Cardiac septum (tissue), 1 donor: ENCODE results near the gene ZBTB24. TPM values are rescaled to one million over a fixed set of nuclear protein-coding genes. Genes with fewer than 3 reads are reported as not detected.
"Not testable (repeated sequence)": the region's sequence is repeated elsewhere in the genome, so short reads cannot be mapped to it uniquely, and the experiment has no call there.

Experiments used
- DNase-seq: peaks from one replicate; pipeline ENCODE4 v3.0.0-alpha.2; 2020; ENCODE audit warnings: low spot score
- intact Hi-C: fragments of 100-400 bp; cut with DNase I; formaldehyde crosslinking; loops from one replicate; pipeline ENCODE4 v1.14.0; 2022
- total RNA-seq: library from RNA; stranded (reverse); fragmentation: NEBNext Ultra II Directional; extraction: Animal tissue kit (Norgen Biotek cat#: 25700); gene quantifications from one replicate; pipeline ENCODE4 v1.2.1, GENCODE V29; 2021
- donor health status: DM: no; HTN: no; CAD: no.

The ZBTB24 gene
- total RNA-seq, 1 donor from 2014 or later: 3.0 TPM

DNA sequence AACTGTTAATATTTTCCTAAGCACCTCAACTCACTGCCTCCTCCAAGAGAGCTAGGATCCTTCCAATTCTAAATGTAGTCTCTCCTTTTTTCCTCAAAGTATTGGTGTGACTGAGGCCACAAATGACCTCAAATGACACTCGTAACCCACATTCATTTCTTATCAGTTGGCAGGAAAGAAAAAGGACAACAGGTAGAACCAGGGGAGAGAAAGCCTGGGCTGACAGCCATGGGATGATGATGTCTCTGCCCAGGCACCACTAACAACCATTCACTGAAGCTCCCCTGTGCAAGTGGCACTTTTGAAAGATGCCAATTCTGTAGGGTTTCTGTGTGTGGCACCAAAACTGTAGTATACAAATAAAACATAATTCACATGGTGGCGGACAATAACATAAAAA, 7.4 kb downstream of the ZBTB24 start:
- intact Hi-C loops: no loop called here
- DNase-seq: no peak

DNA sequence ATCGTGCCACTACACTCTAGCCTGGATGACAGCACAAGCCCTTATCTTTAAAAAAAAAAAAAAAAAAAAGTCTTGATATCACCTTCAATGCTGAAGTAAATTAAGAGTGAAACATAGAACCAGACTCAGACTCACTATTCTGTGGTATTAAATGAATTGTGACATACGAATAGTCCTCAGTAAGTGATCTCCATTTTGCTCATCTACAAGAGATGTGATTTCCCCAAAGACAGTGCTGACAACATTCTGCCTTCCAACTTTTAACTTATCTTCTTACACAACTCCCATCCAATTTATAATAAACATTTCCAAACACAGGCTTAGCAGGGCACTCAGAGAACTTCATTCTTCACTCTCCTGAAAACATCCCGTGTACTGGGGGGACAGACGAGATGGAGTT, 8.0 kb downstream of the ZBTB24 start:
- intact Hi-C loops: no loop called here
- no peak for DNase-seq

DNA sequence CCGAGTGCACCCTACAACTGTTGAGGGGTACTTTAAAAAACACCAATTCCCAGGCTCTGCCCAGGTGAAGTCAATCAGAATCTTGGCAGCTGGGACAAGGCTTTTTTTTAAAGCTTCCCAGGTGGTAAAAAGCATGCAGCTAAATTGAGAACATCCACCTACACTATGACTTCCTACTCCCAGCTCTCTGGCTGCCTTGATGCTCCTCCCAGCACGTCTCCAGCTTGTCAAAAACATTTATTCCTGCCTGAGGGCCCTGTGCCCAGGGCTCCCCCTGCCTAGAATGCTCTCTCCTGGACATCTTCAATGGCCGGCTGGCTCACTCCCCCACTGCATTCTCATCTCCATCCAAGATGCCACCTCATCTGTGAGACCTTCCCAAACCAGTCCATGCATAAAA, 9.9 kb downstream of the ZBTB24 start:
- no peak for DNase-seq
- intact Hi-C loops: no loop called here

DNA sequence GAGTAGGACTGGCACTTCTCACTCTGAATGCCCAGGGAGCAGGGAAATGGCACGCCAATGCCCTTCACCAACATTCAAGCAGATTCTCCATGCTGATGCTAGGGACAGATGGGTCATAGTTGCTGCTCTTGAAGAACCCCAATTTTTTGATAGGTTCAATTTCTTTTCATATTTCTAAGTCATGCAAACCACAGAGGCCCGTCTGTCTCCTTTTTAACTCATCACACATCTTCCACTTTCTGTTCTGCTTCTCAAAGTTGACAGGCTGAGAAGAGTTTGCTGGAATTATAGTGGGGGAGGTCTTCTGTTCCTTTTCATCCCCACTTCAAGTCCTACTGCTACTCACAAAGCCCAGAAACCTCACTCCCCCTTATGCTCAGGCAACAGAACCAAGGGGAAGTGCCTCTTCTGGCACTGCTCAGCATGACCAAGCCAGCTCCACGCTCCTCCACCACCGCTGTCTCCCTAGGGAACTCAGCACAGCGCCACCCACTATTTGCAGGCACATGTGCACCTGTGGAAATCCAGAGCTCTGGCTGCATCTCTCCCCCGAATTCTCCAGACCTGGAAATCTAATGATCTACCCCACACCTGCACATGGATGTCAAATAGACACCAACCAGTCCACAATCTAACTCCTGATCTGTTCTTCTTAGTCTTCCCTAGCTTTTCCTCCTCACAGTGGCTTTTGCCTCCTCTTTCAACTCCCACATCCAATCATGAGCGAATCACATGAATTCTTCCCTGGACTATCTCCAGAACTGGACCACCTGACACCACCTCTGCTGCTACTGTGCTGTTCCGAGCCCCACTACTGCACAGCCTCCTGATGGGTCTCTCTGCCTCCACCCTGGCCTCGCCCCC, 10.7 kb downstream of the ZBTB24 start:
- intact Hi-C loops: no loop called here
- DNase-seq: no peak

DNA sequence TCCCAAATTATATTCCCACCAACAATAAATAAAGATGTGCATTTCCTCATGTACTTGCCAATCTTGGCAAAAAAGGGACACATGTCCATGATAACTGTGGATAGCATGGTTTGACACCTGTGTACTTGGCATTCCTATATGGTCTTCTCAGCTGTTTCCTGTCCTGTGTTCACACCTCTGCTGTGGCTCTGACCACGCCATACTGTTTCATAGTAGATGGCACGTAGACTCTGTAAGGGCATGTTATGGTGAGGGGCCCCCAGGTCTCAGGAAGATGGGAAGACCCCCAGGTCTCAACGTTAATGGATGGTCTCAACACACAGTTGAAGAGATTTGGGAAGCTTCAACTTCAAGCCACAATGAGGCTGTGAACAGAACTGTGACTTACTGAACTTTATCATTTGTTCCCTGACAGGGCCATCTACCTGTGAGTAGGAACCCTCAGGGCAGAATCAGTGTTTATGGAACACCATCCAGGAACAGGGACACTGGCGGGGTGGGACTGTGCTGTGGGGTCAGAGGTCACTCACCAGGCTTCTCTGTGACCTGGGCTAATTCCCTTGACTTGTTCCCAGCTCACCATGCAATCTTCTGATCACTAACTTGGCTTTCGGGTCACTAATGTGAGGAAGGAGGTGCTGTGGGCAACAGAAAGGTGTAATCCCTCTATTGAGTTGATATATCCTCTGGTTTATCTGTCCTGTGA, 11.8 kb downstream of the ZBTB24 start:
- intact Hi-C loops: no loop called here
- DNase-seq: no peak

DNA sequence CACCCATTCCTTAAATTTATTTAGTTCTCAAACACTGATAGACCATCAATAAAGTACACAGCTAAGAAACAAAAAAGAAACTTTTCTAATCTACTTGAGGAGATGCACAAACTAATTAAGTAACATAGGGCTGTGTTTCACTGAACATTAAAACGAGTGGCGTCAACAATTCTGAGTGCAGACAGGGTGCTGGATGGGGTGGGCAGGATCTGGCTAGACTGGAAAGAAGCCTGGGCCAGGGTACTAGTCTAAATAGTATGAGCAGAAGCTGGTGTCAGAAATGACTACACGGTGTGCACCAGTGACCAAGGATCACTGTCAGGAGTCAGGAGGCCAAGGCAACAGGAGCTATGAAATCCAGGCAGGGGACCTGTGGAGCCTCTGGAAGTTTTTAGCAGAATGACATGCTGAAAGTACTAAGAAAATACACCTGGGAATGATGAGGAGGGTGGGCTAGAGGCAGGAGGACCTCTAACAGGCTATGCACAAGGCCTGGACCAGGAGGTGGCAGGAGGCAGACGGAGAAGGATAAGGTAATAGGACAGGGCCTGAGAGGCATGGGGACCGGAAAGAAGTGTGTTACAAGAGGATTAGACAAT, 13.3 kb downstream of the ZBTB24 start:
- DNase-seq: no peak
- intact Hi-C loops: no loop called here

DNA sequence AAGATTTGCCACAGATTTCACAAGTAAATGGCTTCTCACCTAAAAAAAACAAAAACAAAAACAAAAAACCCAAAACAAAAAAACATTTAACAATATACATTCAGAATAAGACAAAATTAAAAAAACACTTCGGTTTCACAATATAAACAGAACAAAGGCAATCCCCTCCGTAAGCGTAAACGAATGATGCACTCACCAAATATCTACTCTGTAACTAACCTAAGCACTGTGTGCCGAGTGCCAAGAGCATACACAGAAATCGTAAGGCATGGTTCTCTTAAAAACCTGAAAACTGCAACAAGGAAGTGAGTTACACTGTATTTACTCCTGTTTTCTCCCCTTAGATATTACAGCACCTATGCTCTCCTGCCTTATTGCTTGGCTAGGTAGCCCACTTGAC, 15.3 kb downstream of the ZBTB24 start:
- intact Hi-C loops: no loop called here
- no peak for DNase-seq

DNA sequence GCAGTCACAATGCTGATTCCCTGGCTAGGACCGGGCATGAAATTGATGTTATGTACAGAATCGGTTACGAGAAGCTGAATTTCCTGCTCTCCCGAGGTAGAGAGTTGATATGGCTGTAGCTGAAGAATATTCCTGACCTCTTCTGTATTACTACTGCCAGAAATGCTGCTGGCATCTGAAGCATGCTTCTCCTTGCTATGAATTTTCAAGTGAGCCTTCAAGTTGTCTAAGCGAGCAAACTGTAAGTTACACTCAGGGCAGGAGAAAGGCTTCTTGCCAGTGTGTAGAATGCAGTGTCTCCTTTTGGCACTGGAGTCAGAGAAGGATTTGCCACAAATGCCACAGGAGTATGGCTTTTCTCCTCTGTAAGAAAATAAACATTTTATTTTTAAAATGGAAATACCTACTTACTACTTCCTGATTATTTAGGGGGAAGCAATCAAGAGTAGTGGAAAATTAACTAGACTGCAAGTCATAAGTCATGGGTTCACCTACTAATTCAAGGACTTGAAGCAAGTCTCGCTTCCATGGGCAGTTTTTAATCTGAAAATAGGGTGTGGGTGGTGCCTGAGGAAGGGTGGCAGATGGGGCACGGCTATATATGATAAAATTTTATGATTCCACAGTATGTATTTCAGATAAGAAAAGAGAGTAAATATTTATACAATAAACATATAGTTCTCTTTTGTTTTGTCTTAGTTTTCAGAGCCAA, 16.7 kb downstream of the ZBTB24 start:
- intact Hi-C loops: no loop called here
- no peak for DNase-seq

DNA sequence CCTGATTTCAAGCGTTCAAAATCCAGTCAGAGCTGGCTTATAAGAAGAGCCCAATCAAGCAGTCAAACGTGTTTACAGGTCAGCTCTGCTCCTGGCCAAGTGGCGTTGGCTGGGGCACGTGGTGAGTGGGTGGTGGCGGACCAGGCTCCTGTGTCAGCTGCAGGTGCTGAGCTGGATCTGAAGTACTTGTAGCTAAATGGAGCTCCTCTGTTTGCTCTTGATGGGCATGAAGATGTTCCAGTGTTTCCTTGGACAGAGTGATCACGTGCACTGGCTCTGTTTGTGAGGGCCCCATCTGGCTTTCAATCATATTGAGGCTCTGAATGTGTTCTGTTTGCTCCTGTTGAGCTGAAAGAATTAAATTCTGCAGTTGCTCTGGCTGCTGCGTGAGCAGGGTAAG, 17.2 kb downstream of the ZBTB24 start:
- DNase-seq: no peak
- intact Hi-C loops: no loop called here

DNA sequence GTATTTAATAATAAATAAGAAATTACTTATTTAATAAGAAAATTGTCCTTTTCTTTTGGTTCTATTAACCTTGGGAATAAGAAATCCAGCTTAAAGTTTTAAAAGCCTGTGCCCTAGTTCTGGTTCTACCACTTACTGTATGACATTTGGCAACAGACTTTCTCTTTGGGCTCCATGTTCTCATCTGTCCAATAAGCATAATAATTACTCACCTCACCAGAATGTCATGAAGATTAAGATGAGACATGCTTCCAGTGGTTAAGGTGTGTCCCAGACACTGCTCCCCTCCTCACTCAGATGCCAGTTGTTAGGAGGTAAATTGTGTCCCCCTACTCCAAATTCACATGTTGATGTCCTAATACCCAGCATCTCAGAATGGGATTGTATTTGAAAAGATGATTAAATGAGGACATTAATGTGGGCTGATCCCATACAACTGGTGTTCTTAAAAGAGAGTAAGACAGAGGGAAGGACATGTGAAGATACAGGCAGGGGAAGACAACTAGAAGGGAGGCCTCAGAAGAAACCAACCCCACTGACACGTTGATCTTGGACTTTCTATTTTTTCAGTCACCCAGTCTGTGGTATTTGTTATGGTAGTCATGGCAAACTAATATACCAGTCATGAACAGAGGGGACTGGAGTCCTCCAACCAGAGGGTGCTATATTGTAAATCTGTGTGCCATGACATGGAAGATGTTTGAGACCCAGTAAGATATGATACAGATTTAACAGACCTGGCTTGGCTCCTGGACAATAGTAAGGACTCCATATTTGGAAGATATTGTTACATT, 21.1 kb downstream of the ZBTB24 start:
- intact Hi-C loops: no loop called here
- DNase-seq: no peak

DNA sequence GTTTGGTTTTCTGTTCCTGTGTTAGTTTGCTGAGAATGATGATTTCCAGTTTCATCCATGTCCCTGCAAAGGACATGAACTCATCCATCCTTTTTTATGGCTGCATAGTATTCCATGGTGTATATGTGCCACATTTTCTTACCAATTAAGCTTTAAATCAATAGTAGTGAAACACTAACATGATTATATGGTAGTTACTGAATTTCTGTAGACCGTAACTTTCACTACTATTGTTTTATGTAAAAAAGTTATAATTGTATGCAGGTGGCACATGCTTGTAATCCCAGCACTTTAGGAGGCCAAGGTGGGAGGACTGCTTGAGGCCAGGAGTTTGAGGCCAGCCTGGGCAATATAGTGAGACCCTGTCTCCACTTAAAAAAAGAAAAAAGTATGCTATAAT, 21.8 kb downstream of the ZBTB24 start:
- intact Hi-C loops, DNase-seq: not testable (repeated sequence)

DNA sequence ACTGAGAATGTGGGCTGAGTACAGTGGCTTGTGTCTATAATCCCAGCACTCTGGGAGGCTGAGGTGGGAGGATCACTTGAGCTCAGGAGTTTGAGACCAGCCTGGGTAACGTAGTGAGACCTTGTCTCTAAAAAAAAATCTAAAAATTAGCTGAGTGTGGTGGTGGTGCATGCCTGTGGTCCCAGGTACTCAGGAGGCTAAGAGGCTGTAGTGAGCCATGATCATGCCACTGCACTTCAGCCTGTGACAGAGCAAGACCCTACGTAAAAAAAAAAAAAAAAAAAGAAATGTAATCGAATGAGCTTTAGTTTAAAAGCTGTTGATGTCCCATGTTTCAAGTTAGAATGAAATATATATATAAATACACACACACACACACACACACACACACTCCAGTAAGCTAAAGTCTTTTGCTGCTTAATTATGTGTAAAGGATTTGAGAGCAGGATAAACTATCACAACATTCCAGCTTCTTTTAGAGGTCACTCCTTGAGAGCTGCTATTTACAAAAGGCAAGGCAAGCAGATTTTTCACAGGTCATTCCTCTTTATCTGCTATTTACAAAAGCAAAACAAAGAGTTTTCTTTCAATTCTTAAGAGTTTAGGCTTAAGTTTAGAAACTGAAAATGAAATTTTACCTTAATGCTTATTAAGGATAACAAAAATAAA, 22.7 kb downstream of the ZBTB24 start:
- DNase-seq: no peak

DNA sequence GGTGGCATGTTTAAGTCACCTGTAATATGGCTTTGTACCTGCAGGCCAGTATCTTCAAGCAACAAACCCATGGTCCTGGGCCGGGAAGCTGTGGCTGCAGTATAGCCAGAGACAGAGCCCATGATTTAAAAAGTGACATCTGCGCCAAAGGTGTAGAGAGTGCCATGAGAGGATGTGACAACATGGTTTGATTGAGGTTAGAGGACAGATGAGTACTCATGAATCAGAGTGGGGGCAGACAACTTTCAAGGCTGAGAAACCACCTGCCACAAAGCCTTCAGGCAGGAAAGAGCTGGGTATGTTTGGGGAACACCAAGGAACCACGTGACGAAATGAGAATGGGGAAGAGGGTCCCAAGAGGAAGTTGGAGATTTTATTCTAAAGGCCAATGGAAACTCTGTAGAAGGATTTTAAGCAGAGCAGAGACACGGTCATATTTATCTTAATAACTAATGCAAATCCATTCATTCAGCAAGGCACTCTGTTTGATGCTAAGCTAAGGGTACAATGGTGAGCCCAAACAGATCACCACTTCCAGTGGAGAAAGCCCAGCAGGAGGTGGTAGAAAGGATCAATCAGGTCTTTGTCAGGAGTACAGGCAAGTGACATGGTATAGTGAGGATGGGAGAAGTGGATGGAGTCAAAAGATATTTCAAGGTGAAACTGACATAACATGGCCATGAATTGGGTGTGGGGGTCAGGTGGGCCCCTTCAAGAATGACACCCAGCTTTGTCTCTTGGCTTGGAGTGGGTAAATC, 24.1 kb downstream of the ZBTB24 start:
- intact Hi-C loops: loop anchor here (5.0 kb wide), 1 partner anchor 77 kb away; the partner anchor contains the start of gene CD164
- DNase-seq: no peak

More for the DNA sequence above, 22.7 kb downstream of the ZBTB24 start:
- intact Hi-C loops: no loop called here

DNA sequence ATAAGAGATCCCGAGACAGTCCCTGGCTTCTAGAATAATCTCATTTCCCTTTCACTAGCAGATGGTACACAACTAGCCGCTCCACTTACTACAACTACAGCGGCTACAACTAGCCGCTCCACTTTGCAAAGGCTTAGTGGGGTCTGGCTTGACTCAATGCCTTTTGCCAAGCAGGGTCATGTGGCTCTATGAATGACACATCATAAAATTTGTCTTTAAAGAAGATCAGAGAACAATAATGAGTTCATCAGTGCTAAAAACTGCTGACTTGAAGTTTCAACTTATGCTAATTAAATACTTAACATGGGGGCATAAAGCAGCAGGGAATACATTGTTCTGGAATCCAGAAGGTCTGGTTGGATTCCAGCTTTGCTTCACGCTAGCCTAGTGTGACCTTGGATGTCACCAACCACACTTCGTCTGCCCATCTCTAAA, 25.4 kb downstream of the ZBTB24 start:
- intact Hi-C loops: loop anchor here (5.0 kb wide), 1 partner anchor 75 kb away; the partner anchor contains the start of gene CD164
- no peak for DNase-seq

DNA sequence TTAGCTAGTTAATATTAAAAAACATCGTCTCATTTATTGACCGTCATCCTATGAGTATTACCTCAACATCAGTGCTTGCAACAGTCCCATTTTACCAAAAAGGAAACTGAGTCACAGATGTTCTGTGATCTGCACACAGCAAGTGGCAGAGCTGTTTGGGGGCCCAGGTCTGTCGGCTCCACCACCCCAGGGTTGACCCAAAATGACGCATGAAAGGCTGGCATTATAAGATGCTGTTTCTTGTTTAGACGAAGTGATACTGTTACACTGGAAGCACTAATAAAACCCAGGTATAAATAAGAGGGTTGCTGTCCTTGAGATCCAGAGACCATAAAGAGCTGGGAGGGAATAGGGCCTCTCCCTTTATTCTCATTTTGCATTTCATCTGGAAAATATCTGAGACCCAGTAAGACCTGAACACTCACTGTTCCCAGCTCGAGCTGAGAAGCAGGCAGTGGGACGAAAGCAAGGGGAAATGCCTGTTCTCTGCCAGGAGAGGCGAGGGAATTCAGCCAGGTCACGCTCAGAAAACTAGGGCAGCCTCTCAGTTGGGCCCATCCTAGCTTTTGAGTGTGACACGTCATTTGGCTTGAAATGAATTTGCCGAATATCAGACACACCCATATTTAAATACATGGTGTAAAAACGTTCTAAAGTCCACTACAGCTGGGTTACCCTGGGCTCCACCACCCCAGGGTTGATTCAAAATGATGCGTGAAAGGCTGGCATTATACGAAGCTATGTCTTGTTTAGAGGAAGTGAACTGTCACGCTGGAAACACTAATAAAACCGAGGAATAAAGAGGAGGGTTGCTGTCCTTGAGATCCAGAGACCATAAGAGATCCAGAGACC, 26.1 kb downstream of the ZBTB24 start:
- intact Hi-C loops: loop anchor here (5.0 kb wide), 1 partner anchor 75 kb away; the partner anchor contains the start of gene CD164
- DNase-seq: no peak

DNA sequence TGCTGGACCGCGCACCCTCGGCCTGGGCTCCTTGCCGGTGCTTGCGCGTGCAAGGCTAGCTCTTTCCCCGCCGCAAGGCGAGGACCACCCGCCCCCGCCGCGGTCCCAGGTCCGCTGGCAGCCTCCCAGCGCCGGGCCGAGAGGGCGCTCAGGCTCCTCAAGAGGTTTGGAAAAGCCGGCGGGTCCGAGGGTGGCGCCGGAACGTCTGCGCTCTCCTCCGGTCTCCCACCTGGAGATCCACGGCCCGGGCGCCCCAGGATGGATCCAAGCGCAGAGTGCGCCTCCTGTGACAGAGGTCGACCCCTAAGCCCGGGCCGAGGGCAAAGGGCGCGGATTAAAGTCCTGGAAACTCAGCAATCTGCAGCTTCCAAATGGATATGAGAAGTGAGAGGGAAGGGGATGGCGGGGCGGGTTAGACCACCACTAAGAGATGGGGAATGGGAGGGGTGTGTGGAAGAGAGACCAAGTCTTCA, 26.9 kb downstream of the ZBTB24 start:
- DNase-seq: no peak
- intact Hi-C loops: loop anchor here (5.0 kb wide), 1 partner anchor 74 kb away; the partner anchor contains the start of gene CD164
